ENCODE results near the gene LIX1L.

- TF ChIP-seq CTCF (optimal IDR thresholded peaks at IDR 0.05 in 1 of 3, IDR thresholded peaks at IDR 0.05 in 1 of 3, conservative IDR thresholded peaks at IDR 0.05 in 1 of 3; ENCODE audit: extremely low read depth in 1 of 3, insufficient read depth in 2 of 3, low read length in 3 of 3) (no peak), EZH2 (IDR thresholded peaks at IDR 0.05; ENCODE audit: low read length) (no peak)
Observed at GRCh38 chr1:145922266-145922665, 35.6 kb downstream of the LIX1L start.
